Fibroblast of skin of right biceps (primary cell): Measurements from ENCODE around the gene DNAJB9.
"Not testable (repeated sequence)": the region's sequence is repeated elsewhere in the genome, so short reads cannot be mapped to it uniquely, and the experiment has no call there.

Experiments used
- DNase-seq: peaks from one replicate; pipeline ENCODE4 v3.0.0-alpha.2; 2013

Gene DNAJB9

DNA sequence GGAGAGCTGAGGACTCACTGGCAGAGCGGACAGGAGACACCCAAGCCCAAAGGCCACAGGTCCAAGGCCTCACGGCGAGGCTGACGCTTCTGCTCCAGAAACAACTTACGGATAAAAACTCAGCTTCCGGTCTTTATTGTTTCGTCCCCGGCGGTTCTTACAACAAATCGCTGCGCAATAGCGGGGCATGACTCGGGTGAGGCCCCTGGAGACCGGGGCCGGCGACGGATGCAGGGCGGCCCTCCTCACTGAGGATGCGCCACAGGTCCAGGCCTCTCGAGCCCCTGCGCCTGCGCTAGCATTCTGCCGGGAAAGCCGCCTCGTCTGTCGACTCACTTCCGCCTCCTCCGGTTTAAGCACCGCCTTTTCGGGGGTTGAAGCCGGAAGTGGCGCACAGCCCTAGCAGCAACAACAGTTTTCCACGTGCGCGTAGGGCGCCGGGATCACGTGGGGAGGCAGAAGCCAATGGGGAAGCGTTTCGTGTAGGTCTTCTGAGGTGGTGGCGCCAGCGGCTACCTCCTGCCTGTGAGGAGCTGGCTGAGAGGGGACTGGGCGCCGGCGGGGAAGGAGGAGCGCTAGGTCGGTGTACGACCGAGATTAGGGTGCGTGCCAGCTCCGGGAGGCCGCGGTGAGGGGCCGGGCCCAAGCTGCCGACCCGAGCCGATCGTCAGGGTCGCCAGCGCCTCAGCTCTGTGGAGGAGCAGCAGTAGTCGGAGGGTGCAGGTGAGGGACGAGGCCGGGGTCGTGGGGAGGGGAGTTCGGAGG is at the start of gene DNAJB9, which contains the start of gene THAP5:
DNAJB9 (plus strand) TSS at position 494 of the 765 bp plus-strand sequence. CDS start 1,853 bp downstream, outside the sequence.
THAP5 (minus strand) TSS at position 326 of the 765 bp plus-strand sequence; CDS start at position 189, 137 bp downstream.
- DNase-seq: peak; percentile 99

DNA sequence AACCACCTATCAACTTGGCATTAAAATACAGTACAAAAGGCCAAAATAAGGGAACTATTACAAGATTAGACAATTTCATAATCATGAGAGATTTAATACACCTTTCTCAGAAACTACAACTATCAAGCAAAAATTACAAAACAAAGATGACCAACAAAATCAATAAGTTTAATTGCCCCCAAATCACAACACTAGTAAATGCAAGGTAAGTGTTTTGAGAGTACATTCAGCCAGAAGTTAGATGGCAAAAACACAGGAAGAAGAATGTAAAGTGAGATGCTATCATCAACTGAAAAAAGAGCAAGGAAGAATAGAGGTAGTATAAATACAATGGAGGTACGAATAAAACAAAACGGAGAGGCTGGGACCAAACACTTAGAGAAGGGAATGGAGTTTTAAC is 46.9 kb upstream of the DNAJB9 start:
- DNase-seq: no peak

DNA sequence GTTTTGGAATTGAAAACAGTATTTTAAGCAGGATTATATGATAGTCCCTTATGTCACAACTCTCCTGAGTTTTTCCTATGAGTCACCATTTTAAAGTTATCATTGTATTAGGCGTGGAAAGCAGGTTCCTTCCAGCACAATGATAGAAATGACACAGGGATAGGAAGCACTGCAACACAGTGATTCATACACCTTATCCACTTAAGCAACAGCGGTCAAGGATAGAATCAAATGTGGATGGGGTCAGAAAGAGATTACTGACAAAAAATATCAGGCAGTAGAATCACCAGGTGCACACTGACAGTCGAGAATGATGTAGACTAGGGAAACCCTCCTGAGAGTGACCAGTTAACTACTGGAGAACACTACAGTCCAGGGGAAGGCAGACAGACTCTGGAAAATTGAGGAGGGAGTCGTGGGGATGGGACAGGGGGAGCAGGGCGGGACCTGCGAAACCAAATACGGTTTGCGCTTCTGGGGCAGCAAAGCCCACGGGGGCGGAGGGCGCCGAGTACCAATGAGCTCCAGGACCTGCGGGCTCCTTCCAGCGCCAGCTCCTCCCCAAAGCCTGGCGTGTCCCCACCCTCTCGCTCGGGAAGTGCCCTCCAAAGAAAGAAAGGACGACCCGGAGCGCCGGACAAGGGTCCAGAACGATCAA is 44.2 kb upstream of the DNAJB9 start:
- peak; percentile 80 for DNase-seq

DNA sequence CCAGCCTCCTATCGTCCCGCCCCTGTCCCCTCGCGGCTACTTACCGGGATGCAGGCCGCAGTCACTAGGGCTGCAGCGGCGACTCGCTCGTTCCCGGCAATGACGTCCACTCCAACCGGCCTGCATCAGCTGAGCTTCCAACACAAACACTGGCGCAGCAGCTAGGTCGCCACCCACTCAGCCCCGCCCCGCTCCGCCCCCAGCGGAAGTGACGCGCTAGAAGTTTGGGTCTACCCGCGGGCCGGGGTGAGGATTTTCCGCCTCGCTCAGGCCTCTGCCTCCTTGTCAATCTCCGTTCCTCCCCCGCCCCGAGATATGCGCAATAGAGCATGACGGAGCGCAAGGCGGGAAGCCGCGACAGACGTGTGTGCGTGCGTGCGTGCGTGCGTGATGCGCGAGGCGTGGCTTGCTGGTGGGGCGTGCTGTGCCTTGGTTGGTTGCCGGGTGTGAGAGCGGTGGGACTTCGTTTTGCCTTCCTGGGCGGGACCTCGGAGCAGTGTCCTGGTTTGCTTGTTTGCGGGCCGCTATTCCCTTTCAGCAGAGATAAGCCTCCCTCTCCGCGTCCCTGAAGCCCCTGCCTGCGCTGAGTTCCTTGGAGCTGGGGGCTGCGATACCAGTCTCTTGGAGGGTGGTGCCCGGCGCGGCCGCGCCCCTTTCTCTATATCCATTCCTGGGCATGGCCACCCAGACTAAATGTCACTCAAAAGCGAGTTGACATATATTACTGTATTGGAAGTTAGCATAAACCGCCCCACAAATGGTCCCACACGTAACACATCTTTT is 43.5 kb upstream of the DNAJB9 start, which contains the start of gene PNPLA8:
PNPLA8 (minus strand) TSS at position 151 of the 783 bp plus-strand sequence. CDS start 10,644 bp downstream, outside the sequence.
- peak; percentile 100 for DNase-seq

DNA sequence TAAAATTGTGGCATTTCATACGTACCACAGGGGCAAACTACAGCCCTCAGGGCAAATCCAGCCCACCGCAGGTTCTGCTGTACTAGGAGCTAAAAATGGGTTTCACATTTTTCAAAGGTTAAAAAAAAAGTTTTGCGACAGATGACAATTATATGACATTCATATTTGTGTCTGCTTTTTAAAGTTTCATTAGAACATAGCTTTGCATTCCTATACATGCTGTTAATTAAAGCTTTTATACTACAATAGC is 43.0 kb upstream of the DNAJB9 start:
- no peak for DNase-seq

DNA sequence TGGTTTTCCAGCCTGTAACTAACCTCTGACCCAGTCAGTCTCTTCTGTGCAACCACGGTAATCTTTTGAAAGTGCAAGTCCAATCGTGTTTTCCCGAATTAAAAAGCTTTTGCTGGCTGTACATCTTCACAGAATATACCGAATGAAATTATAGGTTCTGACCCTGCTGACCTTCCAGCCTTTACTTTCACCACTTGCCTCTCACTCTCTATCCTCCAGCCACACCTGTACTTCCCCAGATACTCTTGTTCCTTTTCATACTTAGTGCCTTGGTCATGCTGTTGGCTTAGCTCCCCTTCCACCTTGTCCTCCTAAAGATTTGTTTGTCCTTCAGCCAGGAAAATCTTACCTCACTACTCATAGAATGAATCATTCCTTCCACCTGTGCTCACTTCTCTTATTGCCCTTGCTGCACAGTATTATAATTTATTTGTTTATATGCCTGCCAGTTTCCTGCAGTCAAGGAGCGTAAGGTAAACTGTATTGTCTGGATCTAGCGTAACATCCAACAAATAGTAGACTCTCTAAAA is 41.4 kb upstream of the DNAJB9 start:
- DNase-seq: no peak

DNA sequence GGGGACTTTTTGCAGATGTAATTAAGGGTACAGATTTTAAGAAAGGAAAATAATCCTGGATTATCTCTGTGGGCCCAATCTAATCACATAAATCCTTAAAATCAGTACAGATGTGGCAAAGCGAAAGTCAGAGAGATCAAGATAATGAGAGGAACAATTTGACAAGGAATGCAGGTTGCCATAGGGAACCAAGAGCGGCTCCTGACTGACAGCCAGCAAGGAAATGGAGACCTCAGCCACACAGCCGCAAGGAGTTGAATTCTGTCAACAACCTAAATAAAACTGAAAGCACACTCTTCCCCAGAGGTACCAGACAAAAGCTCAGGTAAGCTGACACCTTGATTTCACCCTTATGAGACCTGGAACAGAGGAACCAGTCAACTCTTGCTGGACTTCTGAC is 40.3 kb upstream of the DNAJB9 start:
- DNase-seq: no peak

DNA sequence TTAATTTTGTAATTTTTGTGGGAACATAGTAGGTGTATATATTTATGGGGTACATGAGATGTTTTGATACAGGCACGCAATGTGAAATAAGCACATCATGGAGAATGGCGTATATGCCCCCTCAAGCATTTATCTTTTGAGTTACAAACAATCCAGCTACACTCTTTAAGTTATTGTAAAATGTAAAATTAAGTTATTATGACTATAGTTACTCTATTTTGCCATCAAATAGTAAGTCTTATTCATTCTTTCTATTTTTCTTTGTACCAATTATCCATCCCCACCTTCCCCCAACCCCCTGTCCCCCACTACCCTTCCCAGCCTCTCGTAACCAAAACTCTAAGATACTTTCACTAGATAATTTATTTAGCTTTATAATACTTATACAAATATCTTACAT is 36.0 kb upstream of the DNAJB9 start:
- no peak for DNase-seq

DNA sequence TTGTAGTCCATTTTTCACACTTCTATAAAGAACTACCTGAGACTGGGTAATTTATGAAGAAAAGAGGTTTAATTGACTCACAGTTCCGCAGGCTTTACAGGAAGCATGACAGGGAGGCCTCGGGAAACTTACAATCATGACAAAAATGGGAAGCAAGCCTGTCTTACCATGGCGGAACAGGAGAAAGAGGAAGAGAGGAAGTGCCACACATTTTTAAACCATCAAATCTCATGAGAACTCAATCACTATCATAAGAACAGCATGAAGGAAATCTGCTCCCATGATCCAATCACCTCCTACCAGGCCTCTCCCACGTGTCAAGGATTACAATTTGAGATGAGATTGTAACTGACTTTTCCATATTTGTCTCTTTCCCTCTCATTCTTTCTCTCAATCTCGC is 34.4 kb upstream of the DNAJB9 start:
- no peak for DNase-seq

DNA sequence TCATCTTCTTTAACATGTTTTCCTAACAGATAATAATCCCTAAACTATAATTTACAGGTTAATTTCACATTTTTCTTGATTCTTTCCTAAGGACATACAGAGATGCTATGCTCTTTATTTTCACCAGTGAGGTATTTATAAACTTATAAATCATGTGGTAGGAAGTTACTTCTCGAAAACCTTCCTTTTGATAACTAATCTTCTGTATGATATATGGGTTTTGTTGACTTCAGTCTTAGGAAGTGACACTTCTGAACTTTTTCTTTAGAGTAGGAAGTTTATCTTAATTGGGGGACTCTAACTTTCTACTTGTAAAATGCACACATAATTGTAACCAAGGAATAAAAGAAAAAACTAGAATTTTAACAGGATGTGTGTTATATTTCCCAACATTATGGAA is 33.9 kb upstream of the DNAJB9 start:
- no peak for DNase-seq

DNA sequence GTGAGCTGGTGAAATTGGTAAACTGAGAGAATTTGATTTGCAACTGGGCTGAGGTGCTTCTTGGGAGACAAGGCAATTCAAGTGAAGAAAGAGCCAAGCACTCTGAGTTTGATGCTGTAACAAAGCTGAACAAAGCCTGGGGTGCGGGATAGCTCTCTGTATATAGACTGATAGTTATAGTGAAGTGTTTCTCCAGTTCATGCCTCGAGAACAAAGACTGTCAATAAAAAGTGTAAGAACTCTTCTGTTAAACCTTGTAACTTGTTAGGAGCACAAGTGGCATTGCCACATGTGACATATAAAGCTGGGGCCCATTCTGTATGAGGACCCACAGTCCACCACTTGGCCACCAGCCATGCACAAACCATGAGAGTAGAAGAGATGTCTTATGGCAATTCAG is 32.4 kb upstream of the DNAJB9 start:
- no peak for DNase-seq

DNA sequence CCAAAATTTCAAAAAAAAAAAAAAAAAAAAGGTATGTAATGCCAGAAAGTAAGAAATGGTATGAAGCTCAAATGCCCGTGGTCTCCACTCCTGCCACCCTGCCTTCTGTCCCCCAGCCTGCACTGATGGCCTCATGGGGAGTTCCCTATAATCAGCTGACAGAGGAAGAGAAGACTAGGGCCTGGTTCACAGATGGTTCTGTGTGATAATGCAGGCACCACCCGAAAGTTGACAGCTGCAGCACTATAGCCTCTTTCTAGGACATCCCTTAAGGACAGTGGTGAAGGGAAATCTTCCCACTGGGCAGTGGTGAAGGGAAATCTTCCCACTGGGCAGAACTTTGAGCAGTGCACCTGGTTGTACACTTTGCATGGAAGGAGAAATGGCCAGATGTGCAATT is 31.4 kb upstream of the DNAJB9 start:
- not testable (repeated sequence) for DNase-seq

DNA sequence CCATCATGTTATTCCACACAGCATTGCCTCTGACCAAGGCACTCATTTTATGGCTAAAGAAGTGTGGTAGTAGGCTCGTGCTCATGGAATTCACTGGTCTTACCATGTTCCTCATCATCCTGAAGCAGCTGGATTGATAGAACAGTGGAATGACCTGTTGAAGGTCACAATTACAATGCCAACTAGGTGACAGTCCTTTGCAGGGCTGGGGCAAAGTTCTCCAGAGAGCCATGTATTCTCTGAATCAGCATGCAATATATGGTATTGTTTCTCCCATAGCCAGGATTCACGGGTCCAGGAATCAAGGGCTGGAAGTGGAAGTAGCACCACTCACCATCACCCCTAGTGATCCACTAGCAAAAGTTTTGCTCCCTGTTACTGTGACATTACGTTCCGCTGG is 31.0 kb upstream of the DNAJB9 start:
- DNase-seq: not testable (repeated sequence)

DNA sequence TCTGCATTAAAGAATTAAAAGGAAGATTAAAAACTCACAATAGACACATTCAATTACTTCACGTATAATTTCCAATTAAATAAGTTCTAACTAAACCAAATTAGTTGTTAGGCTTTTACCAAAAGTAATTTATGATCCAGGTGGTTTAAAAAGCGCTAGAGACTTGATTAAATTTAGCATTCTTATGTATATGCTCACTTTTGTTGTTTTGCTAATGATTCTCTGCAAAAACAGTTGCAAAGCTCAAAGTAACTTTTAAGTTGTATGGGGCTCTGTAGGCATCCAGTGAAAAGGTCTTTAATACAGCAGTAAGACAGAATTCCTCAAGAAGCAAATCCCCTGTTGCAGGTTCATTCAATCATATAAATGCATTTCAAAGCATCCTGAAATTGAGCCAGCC is 28.2 kb upstream of the DNAJB9 start:
- no peak for DNase-seq

DNA sequence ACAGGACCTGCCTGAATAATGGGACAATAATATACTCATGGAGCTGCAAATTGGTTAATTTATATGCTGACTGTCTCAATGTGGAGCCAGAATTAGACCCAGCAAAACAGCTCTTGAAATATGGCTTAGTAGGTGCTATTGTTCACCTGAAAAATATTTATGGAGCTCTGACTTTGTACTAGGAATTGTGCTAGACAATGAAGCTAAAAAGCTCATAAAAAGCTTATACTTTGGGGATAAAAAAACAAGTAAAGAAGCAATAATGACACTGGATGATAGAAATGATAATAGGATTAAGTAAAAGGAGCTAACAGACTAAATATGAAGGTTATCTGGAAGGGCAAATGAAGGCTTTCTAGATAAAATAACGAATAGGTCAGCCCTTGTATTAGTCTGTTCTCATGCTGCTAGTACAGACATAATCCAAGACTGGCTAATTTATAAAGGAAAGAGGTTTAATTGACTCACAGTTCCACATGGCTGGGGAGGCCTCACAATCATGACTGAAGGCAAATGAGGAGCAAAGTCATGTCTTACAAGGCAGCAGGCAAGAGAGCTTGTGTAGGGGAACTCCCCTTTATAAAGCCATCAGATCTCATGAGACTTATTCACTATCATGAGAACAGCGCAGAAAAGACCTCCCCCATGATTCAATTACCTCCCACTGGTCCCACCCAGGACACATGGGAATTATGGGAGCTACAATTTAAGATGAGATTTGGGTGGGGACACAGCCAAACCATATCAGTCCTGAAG is 21.4 kb upstream of the DNAJB9 start:
- DNase-seq: not testable (repeated sequence)

DNA sequence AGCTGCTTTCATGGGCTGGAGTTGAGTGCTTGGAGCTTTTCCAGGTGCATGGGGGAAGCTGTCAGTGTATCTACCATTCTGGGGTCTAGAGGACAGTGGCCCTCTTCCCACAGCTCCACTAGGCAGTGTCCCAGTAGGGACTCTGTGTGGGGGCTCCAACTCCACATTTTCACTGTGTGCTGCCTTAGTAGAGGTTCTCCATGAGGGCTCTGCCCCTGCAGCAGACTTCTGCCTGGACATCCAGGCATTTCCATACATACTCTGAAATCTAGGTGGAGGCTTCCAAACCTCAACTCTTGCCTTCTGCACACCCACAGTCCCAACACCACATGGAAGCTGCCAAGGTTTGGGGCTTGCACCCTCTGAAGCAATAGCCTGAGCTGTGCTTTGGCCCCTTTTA is 13.0 kb upstream of the DNAJB9 start:
- DNase-seq: not testable (repeated sequence)

DNA sequence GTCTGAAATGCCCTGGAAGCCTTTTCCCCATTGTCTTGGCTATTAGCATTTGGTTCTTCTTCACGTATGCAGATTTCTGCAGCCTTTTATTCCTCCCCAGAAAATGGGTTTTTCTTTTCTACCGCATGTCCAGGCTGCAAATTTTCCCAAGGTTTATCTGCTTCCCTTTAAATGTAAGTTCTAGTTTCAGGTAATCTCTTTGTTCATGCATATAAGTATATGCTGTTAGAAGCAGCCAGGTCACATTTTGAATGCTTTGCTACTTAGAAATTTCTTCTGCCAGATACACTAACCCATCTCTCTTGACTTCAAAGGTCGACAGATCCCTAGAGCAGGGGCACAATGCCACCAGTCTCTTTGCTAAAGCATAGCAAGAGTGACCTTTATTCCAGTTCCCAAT is 12.5 kb upstream of the DNAJB9 start:
- DNase-seq: no peak

DNA sequence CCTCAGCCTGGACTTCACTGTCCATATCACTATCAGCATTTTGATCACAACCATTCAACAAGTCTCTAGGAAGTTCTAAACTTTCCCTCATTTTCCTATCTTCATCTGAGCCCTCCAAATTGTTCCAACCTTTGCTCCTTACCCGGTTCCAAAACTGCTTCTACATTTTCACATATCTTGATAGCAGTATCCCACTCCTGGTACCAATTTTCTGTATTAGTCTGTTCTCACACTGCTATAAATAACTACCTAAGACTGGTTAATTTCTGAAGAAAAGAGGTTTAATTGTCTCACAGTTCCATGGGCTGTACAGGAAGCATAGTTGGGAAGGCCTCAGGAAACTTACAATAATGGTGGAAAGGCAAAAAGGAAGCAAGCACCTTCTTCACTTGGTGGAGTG is 12.1 kb upstream of the DNAJB9 start:
- DNase-seq: no peak

DNA sequence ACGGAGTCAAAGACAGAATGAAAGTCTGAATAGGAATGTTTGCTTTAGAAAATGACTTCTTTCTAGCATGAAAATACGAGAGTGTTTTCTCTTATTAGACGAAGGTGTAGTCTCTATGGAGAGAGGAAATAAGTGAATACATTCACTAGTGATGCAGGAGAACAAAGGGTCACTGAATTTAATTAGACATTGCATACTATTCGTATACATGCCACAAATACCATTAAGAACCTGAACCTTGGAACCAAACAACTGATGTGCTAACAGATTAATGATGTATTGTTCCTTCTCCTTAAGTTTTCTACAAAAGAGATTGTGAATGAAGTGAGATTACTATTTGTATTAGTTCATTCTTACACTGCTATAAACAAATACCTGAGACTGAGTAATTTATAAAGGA is 10.4 kb upstream of the DNAJB9 start:
- DNase-seq: no peak

DNA sequence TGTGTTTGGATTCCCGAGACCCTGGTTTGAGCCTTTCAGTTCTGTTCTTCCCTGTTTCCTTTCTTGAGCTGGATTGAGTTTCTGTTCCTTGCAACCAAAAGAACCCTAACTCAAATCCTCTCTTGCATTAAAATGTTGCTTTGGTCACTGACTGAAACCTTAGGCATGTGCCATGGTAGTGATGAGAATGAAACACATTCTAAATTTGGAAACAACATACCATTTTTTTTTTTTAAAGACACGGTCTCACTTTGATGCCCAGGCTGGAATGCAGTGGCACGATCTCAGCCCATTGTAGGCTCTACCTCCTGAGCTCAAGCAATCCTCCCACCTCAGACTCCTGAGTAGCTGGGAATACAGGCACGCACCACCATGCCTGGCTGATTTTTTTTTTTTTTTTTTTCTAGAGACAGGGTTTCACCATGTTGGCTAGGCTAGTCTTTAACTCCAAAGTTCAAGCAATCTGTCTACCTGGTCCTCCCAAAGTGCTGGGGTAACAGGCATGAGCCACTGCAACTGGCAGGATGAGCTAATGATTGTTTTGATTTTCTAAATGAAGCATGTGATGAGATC is 8.5 kb upstream of the DNAJB9 start:
- peak; percentile 38 for DNase-seq

DNA sequence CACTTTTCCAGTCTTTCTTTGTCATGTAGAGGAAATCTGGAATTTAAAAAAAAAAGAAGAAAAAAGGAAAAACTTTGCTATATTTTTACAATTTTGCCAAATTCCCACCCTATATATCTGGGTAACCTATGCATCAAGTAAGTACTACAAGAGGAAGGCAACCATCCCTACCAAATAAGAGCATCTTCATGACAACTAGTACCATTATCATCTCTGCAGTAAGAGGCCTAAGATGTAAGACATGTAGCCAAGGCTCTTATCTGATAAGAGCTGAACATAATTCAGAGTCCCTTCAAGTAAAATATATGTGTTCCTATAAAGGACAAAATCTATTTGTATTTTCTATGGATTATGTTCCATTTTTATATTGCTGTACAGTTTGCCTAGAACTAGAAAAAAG is 3.7 kb upstream of the DNAJB9 start:
- DNase-seq: no peak

DNA sequence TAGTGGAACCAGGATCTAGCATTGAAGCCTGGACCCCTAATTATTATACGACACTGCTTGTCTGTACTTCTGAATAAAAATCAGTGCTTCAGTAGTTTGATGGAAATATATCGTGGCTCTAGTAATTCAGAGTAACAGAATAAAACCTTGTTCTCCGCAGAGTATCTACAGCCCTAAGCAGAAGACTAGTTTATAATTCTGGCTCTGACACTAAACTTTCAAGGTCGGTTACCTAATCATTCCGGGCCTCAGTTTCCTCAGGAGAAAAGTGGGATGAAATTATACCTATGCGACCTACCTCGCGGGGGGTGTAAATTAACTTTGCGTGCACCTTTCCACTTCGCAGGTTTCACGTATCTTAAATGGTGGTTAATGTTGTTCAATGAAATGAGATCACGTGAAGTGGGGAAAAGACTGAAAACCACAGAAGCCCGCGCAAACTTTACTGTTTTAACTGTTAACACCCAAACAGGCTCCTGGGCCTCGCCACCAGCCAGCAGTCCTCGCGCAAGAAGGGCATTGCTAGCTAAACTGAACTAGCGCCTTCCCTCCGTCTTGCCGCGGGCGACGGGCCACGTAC is 783 bp upstream of the DNAJB9 start:
- DNase-seq: no peak
